ENCODE results near the gene TMEM131L. TPM values are rescaled to one million over a fixed set of nuclear protein-coding genes. Genes with fewer than 3 reads are reported as not detected.
A peak's percentile ranks its signal among the peaks of the same experiment; 100 is the strongest.

Gene TMEM131L
- total and polyA plus RNA-seq, 4 donors, result 4.9 to 41.3 (median 12.9) TPM

DNA sequence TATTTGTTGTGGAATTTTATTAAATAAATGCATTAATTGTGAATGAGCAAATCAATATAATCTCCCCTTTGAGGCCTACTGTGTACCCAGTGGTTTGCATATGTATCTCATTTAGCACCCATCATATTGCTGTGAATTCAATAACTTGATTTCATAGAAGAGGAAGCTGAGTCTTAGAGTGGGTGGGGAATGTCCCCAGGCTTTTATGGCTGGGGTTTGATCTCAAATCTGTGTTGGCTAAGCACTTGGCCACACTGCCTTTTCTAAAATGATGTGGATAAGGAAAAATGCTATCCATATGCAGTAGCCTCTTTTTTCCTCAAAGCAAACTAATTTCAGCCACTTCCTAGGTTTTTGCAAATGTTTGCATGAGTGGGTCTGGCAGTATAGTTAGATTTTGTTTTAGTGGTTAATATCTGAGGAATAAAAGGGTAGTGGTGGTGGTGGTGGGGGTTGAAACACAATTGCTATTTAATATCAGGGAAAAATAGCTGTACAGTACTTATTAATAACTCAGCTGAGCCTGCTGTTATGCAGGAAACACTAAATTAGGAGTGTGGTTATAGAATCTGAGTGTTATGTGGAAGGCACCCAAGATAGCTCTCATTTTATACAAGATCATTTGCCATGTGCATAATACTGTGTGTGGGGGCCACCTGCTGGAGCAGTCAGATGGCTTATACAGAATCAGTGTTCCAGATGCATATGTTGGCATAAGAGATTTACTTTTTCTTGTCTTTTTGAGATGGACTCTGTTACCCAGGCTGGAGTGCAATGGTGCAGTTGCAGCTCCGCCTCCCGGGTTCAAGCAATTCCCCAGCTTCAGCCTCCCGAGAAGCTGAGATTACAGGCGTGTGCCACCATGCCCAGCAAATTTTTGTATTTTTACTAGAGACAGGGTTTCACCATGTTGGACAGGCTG is 108.0 kb downstream of the TMEM131L start:
- Histone ChIP-seq H3K36me3 (ENCODE audit: control insufficient read depth in 4 of 4, insufficient read depth in 3 of 4, low read depth in 1 of 4, low read length in 3 of 4) (no peaks in the 10 kb centered on the region), H3K9ac (ENCODE audit: low read depth in 1 of 2, low read length in 2 of 2) (no peak overlapping the region), H3K9me3 (ENCODE audit: control insufficient read depth in 4 of 4, low read length in 3 of 4) (no peaks in the 10 kb centered on the region), H3K27me3 (ENCODE audit: control insufficient read depth in 4 of 4, insufficient read depth in 4 of 4, low read length in 3 of 4) (no peaks in the 10 kb centered on the region), H3K27ac (ENCODE audit: low read depth in 1 of 2, low read length in 2 of 2) (peak overlapping the region; percentile 27 to 28), H3K4me1 (ENCODE audit: control insufficient read depth in 4 of 4, insufficient read depth in 4 of 4, low read length in 3 of 4) (peaks cover 2 to 56% (median 41%) of the 10 kb centered on the region in 4 donors), H3K4me3 (ENCODE audit: low read depth in 1 of 3, low read length in 3 of 3) (no peak overlapping the region)
- 54% methylated on average over 4 of the region's 4 CpGs for WGBS
- TF ChIP-seq FOXA1 (IDR thresholded peaks at IDR 0.05) (no peak), EGR1 (IDR thresholded peaks at IDR 0.05; ENCODE audit: low read depth in 2 of 2) (no peak), HNF4A (conservative IDR thresholded peaks at IDR 0.05) (peak; percentile 65 to 83), RXRA (IDR thresholded peaks at IDR 0.05) (peak in 1 of 2 donors; percentile 19), CTCF (IDR thresholded peaks at IDR 0.05; ENCODE audit: low read depth, low read length, missing input control) (peak; percentile 70), NR2F2 (IDR thresholded peaks at IDR 0.05) (no peak), RAD21 (IDR thresholded peaks at IDR 0.05) (peak; percentile 91), YY1 (IDR thresholded peaks at IDR 0.05) (peak; percentile 56), HNF4G (IDR thresholded peaks at IDR 0.05) (peak; percentile 45), SP1 (IDR thresholded peaks at IDR 0.05) (peak; percentile 32), JUND (IDR thresholded peaks at IDR 0.05) (no peak)
- TF ChIP-seq, protein P1, sequence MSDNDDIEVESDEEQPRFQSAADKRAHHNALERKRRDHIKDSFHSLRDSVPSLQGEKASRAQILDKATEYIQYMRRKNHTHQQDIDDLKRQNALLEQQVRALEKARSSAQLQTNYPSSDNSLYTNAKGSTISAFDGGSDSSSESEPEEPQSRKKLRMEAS (IDR thresholded peaks at IDR 0.05), result peak; percentile 60
- TF ChIP-seq, protein P2, sequence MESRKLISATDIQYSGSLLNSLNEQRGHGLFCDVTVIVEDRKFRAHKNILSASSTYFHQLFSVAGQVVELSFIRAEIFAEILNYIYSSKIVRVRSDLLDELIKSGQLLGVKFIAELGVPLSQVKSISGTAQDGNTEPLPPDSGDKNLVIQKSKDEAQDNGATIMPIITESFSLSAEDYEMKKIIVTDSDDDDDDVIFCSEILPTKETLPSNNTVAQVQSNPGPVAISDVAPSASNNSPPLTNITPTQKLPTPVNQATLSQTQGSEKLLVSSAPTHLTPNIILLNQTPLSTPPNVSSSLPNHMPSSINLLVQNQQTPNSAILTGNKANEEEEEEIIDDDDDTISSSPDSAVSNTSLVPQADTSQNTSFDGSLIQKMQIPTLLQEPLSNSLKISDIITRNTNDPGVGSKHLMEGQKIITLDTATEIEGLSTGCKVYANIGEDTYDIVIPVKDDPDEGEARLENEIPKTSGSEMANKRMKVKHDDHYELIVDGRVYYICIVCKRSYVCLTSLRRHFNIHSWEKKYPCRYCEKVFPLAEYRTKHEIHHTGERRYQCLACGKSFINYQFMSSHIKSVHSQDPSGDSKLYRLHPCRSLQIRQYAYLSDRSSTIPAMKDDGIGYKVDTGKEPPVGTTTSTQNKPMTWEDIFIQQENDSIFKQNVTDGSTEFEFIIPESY (IDR thresholded peaks at IDR 0.05), result no peak
- DNase-seq (ENCODE audit: low spot score), result peak; percentile 45

DNA sequence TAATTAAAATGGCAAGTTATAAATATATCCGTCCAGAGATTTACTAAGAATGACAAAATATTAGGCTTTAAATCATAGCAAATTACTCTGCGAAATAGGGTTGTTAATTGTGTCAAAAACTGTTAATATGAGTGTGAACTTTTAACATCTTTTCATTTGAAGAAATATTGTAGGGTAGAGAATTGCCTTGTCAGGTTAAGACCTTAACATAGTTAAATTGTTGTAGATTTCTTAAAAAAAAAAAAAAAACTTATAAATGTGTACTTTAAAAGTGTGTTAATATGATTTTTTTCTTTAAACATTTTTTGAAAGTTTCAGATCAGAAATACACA is 110.2 kb downstream of the TMEM131L start:
- Histone ChIP-seq H3K36me3 (ENCODE audit: control insufficient read depth in 4 of 4, insufficient read depth in 3 of 4, low read depth in 1 of 4, low read length in 3 of 4) (peaks cover 0 to 4% (median 0%) of the 10 kb centered on the region in 4 donors), H3K4me3 (ENCODE audit: low read depth in 1 of 3, low read length in 3 of 3) (no peak overlapping the region), H3K9me3 (ENCODE audit: control insufficient read depth in 4 of 4, low read length in 3 of 4) (no peaks in the 10 kb centered on the region), H3K27ac (ENCODE audit: low read depth in 1 of 2, low read length in 2 of 2) (no peak overlapping the region), H3K4me1 (ENCODE audit: control insufficient read depth in 4 of 4, insufficient read depth in 4 of 4, low read length in 3 of 4) (peaks cover 0 to 39% (median 26%) of the 10 kb centered on the region in 4 donors), H3K9ac (ENCODE audit: low read depth in 1 of 2, low read length in 2 of 2) (no peak overlapping the region), H3K27me3 (ENCODE audit: control insufficient read depth in 4 of 4, insufficient read depth in 4 of 4, low read length in 3 of 4) (no peaks in the 10 kb centered on the region)
- WGBS, result 51% methylated on average over 2 of the region's 2 CpGs
- TF ChIP-seq HNF4A (conservative IDR thresholded peaks at IDR 0.05) (no peak), SP1 (IDR thresholded peaks at IDR 0.05) (no peak), RAD21 (IDR thresholded peaks at IDR 0.05) (no peak), RXRA (IDR thresholded peaks at IDR 0.05) (no peak)
- DNase-seq (ENCODE audit: low spot score), result no peak

GRCh38 chr4:153577053-153577452 is 110.9 kb downstream of the TMEM131L start:
- H3K27me3 ChIP-seq (ENCODE audit: control insufficient read depth in 4 of 4, insufficient read depth in 4 of 4, low read length in 3 of 4), result no peaks in the 10 kb centered on the region
- peak overlapping the region; percentile 19 to 39 for H3K27ac ChIP-seq (ENCODE audit: low read depth in 1 of 2, low read length in 2 of 2)
- TF ChIP-seq RXRA (IDR thresholded peaks at IDR 0.05) (peak in 1 of 2 donors; percentile 12), RAD21 (IDR thresholded peaks at IDR 0.05) (peak in 1 of 2 donors; percentile 24), EGR1 (IDR thresholded peaks at IDR 0.05; ENCODE audit: low read depth in 2 of 2) (no peak)
- H3K36me3 ChIP-seq (ENCODE audit: control insufficient read depth in 4 of 4, insufficient read depth in 3 of 4, low read depth in 1 of 4, low read length in 3 of 4), result peaks cover 0 to 9% (median 1%) of the 10 kb centered on the region in 4 donors
- peaks cover 0 to 33% (median 22%) of the 10 kb centered on the region in 4 donors for H3K4me1 ChIP-seq (ENCODE audit: control insufficient read depth in 4 of 4, insufficient read depth in 4 of 4, low read length in 3 of 4)
- WGBS, result 43% methylated on average over 5 of the region's 5 CpGs
- H3K9me3 ChIP-seq (ENCODE audit: control insufficient read depth in 4 of 4, low read length in 3 of 4), result no peaks in the 10 kb centered on the region
- no peak overlapping the region for H3K4me3 ChIP-seq (ENCODE audit: low read depth in 1 of 3, low read length in 3 of 3)
- no peak overlapping the region for H3K9ac ChIP-seq (ENCODE audit: low read depth in 1 of 2, low read length in 2 of 2)
- DNase-seq (ENCODE audit: low spot score), result no peak
